CD4-positive, CD25-positive, alpha-beta regulatory T cell (primary cell): ENCODE data around the gene USP1. TPM values are rescaled to one million over a fixed set of nuclear protein-coding genes. Genes with fewer than 3 reads are reported as not detected.

Experiments used
- ATAC-seq, 2 donors: fragments of 150-1000 bp; cut with Tn5 transposase; one replicate each; pipeline ENCODE4 v1.10.0; 2021; ENCODE audit warnings: low read depth in 2 of 2, moderate number of reproducible peaks in 2 of 2, moderate library complexity in 1 of 2
- DNase-seq, 3 donors: peaks; one replicate each; pipeline versions ENCODE4 v3.0.0 to v3.0.0-alpha.2; 2012 to 2022; ENCODE audit warnings: mixed read lengths in 1 of 3
- H3K27ac ChIP-seq: one replicate; pipeline ENCODE4 v1.7.0; 2013; ENCODE audit warnings: mild to moderate bottlenecking, low read length; ENCODE audit not compliant: insufficient read depth, poor library complexity, severe bottlenecking
- H3K27me3 ChIP-seq: one replicate; pipeline ENCODE4 v1.7.0; 2013; ENCODE audit warnings: low read length; ENCODE audit not compliant: control insufficient read depth, insufficient read depth
- H3K36me3 ChIP-seq: one replicate; pipeline ENCODE4 v1.7.0; 2013; ENCODE audit warnings: mild to moderate bottlenecking, low read length, moderate library complexity; ENCODE audit not compliant: control insufficient read depth, insufficient read depth
- H3K4me1 ChIP-seq: 2 replicates; pipeline ENCODE4 v1.7.0; 2013; ENCODE audit warnings: mild to moderate bottlenecking, low read length; ENCODE audit not compliant: insufficient read depth, control insufficient read depth, poor library complexity, severe bottlenecking
- H3K4me3 ChIP-seq: one replicate; pipeline ENCODE4 v1.7.0; 2013; ENCODE audit warnings: low read depth, mild to moderate bottlenecking, low read length, moderate library complexity
- H3K9me3 ChIP-seq, 2 experiments: 1 replicate in 1 of 2; 2 replicates in 1 of 2; pipeline ENCODE4 v1.7.0; 2013; ENCODE audit warnings: low read length in 2 of 2, mild to moderate bottlenecking in 1 of 2, moderate library complexity in 1 of 2; ENCODE audit not compliant: control insufficient read depth in 2 of 2
- H3K27ac Mint-ChIP-seq, 3 donors: one replicate each; pipeline ENCODE4 v1.8.0; 2020 to 2022; ENCODE audit warnings: mild to moderate bottlenecking in 3 of 3, mixed read lengths in 3 of 3, moderate library complexity in 2 of 3
- H3K27me3 Mint-ChIP-seq: one replicate; pipeline ENCODE4 v1.8.0; 2022; ENCODE audit warnings: mild to moderate bottlenecking, mixed read lengths
- H3K36me3 Mint-ChIP-seq: one replicate; pipeline ENCODE4 v1.8.0; 2020; ENCODE audit warnings: mixed read lengths
- H3K4me1 Mint-ChIP-seq, 4 donors: one replicate each; pipeline ENCODE4 v1.8.0; 2020 to 2022; ENCODE audit warnings: mixed read lengths in 4 of 4, mild to moderate bottlenecking in 1 of 4
- H3K4me3 Mint-ChIP-seq, 4 donors: one replicate each; pipeline ENCODE4 v1.8.0; 2020 to 2022; ENCODE audit warnings: mild to moderate bottlenecking in 4 of 4, mixed read lengths in 4 of 4, moderate library complexity in 3 of 4
- H3K9me3 Mint-ChIP-seq, 7 donors: one replicate each; pipeline ENCODE4 v1.8.0; 2020 to 2022; ENCODE audit warnings: mixed read lengths in 7 of 7, mild to moderate bottlenecking in 3 of 7, moderate library complexity in 2 of 7
- polyA plus RNA-seq, 4 donors: library from polyadenylated mRNA; unstranded; fragments of 300-500 nt; fragmentation: Illumina TruSeq; gene quantifications; one replicate each; pipeline ENCODE4 v1.2.3, GENCODE V29; 2021
- total RNA-seq: library from RNA; stranded (reverse); gene quantifications from one replicate; pipeline ENCODE4 v1.2.3, GENCODE V29; 2022

The USP1 gene
- total and polyA plus RNA-seq, 5 donors from 2014 or later, result 33.9 to 37.1 (median 36.5) TPM

DNA sequence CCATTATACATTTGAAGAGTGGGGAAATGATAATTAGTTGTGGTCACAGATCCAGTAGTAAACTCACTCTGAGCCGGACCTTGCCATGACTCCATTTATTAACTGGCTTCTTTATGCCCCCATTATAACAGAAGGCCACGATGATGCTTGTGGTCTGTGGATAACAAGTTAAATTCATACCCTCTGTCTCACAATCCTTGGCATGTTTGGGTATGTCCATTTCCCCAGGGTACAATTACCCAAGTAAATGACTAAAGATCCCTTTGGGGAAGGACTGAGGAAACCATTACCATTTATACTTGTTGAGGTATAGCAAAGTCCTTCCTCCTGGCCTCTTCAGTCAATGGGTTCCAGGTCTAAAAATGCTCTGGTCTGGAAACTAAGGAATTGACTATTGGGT is 7.3 kb upstream of the USP1 start:
- Histone ChIP-seq H3K4me3 (no peak overlapping the region), H3K9me3 (no peaks in the 10 kb centered on the region), H3K27me3 (peaks cover 5% of the 10 kb centered on the region), H3K36me3 (no peaks in the 10 kb centered on the region), H3K27ac (no peak overlapping the region), H3K4me1 (no peaks in the 10 kb centered on the region)
- Mint-ChIP-seq H3K36me3 (no peaks in the 10 kb centered on the region), H3K27ac (no peak overlapping the region), H3K27me3 (peaks cover 5% of the 10 kb centered on the region), H3K4me1 (peaks cover 0 to 3% (median 2%) of the 10 kb centered on the region in 4 donors), H3K4me3 (no peak overlapping the region), H3K9me3 (no peaks in the 10 kb centered on the region)
- ATAC-seq (no peak), DNase-seq (no peak)

DNA sequence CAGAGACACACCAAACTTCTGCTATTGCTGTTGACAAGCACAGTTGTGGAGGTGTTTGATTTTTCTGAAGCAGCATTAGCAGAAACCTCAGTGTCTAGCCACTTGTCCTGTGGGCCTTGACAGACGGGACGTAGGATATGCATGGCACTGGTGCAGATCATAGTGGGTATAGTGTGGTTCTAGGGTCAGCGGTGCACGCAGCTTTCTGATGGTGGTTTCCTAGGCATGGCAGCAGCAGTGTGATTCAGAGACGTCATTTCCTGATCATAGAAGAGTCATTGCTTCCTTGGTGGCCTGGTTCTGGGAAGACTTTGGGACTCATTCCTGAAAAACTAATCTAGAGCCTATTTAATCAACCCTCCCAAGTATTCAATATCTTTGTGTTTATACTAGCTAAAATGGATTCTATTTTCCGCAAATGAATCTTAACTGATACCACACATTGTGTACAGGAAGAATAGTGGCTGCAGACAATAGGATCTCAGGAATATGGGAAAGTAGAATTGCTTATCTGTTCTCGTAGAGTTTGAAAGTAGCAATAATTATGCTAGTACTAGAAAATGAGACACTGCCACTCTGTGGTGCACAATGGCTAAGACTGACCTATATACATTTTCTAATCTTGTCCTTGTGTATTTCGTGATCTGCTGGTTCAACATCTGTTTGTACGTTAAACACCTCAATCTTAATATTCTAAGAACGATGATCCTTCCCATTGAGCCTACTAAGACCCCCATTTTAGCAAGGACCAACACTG is 2.8 kb upstream of the USP1 start:
- peak overlapping the region in 1 of 3 donors; percentile 31 for H3K27ac Mint-ChIP-seq
- Histone ChIP-seq H3K36me3 (no peaks in the 10 kb centered on the region), H3K9me3 (no peaks in the 10 kb centered on the region), H3K4me1 (peaks cover 18% of the 10 kb centered on the region), H3K27ac (no peak overlapping the region), H3K27me3 (peaks cover 5% of the 10 kb centered on the region), H3K4me3 (no peak overlapping the region)
- ATAC-seq, result no peak
- peaks cover 16 to 28% (median 23%) of the 10 kb centered on the region in 4 donors for H3K4me1 Mint-ChIP-seq
- H3K36me3 Mint-ChIP-seq, result peaks cover 3% of the 10 kb centered on the region
- peak overlapping the region; percentile 59 to 82 (median 66) for H3K4me3 Mint-ChIP-seq
- peaks cover 17% of the 10 kb centered on the region for H3K27me3 Mint-ChIP-seq
- no peak for DNase-seq
- H3K9me3 Mint-ChIP-seq, result peaks cover 0 to 3% (median 1%) of the 10 kb centered on the region in 7 donors

DNA sequence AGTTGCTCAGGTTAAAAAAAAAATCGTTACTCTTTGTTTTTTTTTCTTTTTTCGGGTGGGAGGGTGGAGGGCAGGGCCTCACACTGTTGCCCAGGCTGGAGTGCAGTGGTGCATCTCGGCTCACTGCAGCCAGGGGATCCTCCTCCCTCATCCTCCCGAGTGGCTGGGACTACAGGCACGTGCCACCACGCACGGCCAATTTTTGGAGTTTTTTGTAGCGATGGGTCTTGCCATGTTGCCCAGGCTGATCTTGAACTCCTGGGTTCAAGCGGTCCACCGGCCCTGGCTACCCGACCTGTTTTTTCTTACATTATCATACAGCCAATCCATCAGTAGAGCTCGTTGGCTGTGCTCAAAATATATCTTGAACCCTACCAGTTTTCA is 2.2 kb upstream of the USP1 start:
- Histone ChIP-seq H3K27ac (no peak overlapping the region), H3K36me3 (no peaks in the 10 kb centered on the region), H3K4me3 (no peak overlapping the region), H3K9me3 (no peaks in the 10 kb centered on the region), H3K27me3 (peaks cover 5% of the 10 kb centered on the region), H3K4me1 (peaks cover 24% of the 10 kb centered on the region)
- peaks cover 3% of the 10 kb centered on the region for H3K36me3 Mint-ChIP-seq
- H3K27ac Mint-ChIP-seq, result peak overlapping the region in 2 of 3 donors; percentile 31 to 99
- peaks cover 0 to 3% (median 1%) of the 10 kb centered on the region in 7 donors for H3K9me3 Mint-ChIP-seq
- DNase-seq, result no peak
- H3K4me3 Mint-ChIP-seq, result peak overlapping the region; percentile 59 to 82 (median 66)
- no peak for ATAC-seq
- peaks cover 17% of the 10 kb centered on the region for H3K27me3 Mint-ChIP-seq
- peaks cover 17 to 34% (median 26%) of the 10 kb centered on the region in 4 donors for H3K4me1 Mint-ChIP-seq

DNA sequence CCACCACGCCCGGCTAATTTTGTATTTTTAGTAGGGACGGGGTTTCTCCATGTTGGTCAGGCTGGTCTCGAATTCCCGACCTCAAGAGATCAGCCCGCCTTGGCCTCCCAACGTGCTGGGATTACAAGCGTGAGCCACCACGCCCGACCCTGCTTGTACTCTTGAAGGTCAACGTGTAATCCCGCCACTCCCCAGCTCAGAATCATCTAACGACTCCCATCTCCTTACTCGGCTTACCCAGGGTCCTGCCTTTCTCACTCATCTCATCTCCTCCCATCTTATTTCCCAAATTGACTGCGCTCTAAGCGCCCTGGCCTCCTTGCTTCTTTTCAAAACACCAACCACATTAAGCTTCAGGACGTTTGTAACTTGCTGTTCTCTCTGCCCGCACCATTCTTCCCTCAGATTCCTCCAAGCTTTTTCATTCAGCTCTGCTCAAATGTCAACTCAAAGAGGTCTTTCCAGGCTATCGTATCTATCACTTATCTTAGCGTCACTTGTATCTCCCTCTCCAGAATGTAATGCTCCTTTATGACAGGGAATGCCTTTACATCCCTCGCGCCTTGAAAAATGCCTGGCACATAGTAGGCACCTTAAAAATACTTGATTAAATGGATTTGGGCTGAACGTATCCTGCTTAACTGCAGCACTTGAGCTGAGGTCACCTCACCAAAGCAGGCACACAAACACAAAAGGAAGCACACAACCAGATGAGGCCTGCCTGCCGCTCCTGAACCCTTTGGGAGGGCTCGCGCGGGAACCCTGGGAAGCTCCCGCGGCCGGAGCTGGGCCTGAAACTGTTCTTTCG is 1.4 kb upstream of the USP1 start:
- peak overlapping the region; percentile 99 for H3K27ac ChIP-seq
- Mint-ChIP-seq H3K36me3 (peaks cover 3% of the 10 kb centered on the region), H3K4me1 (peaks cover 23 to 42% (median 34%) of the 10 kb centered on the region in 4 donors), H3K27ac (peak overlapping the region; percentile 99 to 100 (median 100)), H3K9me3 (peaks cover 0 to 3% (median 1%) of the 10 kb centered on the region in 7 donors), H3K27me3 (peaks cover 17% of the 10 kb centered on the region), H3K4me3 (peak overlapping the region; percentile 95 to 99 (median 96))
- H3K9me3 ChIP-seq, result no peaks in the 10 kb centered on the region
- no peaks in the 10 kb centered on the region for H3K36me3 ChIP-seq
- peak overlapping the region; percentile 84 for H3K4me3 ChIP-seq
- H3K4me1 ChIP-seq, result peaks cover 31% of the 10 kb centered on the region
- ATAC-seq, result no peak
- DNase-seq, result peak in 1 of 3 donors; percentile 9
- peaks cover 5% of the 10 kb centered on the region for H3K27me3 ChIP-seq

DNA sequence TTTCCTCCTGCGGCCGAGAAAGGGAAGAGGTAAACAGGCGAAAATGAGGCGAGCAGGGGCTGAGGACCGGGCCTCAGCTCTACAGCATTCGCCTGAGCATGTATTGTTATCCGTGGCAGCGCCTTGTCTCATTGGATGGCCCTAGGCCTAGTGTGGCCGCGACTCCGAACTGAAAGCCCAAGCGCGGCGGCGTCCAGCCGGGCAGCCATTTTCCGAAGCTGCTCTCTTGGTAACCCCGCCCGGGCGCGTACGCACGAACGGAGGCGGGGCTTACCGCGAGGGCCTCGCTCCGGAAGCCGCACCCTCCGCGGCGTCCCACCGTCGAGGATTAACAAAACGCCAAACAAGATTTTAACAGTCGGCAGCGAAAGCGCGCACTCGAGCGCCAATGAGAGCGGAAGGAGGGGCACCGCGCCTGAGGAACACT is 797 bp upstream of the USP1 start:
- DNase-seq (peak in 1 of 3 donors; percentile 96), ATAC-seq (no peak)
- Mint-ChIP-seq H3K27me3 (peaks cover 17% of the 10 kb centered on the region), H3K4me3 (peak overlapping the region; percentile 95 to 99 (median 96)), H3K9me3 (peaks cover 0 to 3% (median 1%) of the 10 kb centered on the region in 7 donors), H3K4me1 (peaks cover 28 to 48% (median 39%) of the 10 kb centered on the region in 4 donors), H3K27ac (peak overlapping the region; percentile 99 to 100 (median 100)), H3K36me3 (peaks cover 3% of the 10 kb centered on the region)
- no peaks in the 10 kb centered on the region for H3K9me3 ChIP-seq
- peaks cover 1% of the 10 kb centered on the region for H3K27me3 ChIP-seq
- peaks cover 38% of the 10 kb centered on the region for H3K4me1 ChIP-seq
- peaks cover under 1% of the 10 kb centered on the region for H3K36me3 ChIP-seq
- peak overlapping the region; percentile 99 for H3K27ac ChIP-seq
- H3K4me3 ChIP-seq, result peak overlapping the region; percentile 84

DNA sequence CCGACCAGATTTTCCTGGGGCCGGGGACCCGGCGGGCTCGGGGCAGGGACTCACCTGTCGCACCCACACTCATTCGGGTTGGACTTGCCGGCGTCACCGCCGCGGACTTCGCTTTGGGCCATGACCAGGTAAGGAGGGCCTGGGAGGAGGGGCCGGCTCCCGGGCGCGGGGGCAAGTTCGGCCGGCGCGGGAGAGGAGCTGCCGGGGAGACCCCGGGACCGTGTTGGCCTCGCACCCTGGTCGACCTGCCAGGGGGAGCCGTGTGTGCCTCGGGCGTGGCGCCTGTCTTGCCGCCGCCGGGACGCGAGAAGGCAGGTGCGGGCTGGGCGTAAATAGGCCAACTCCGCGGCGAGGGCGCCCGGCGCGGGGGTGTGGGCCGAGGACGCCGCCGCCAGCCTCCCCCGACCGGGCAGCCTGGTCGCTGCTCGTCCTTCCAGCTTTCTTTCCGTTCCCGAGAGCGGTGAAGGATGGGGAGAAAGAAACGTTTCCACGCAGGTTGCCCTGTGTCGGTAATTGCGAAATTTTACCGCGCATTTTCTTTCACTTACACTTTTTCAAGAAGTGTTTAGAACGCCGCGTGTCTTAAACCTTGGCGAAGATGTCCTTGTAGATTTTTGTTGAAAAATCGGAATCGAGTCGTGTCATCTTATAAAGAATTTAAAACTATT is 558 bp downstream of the USP1 start:
- peak overlapping the region; percentile 95 to 100 (median 99) for H3K27ac Mint-ChIP-seq
- Histone ChIP-seq H3K4me1 (peaks cover 39% of the 10 kb centered on the region), H3K4me3 (peak overlapping the region; percentile 98), H3K9me3 (no peaks in the 10 kb centered on the region), H3K36me3 (peaks cover 11% of the 10 kb centered on the region), H3K27ac (peak overlapping the region; percentile 99), H3K27me3 (no peaks in the 10 kb centered on the region)
- DNase-seq, result peak; percentile 33 to 54 (median 45)
- ATAC-seq, result no peak
- H3K4me3 Mint-ChIP-seq, result peak overlapping the region; percentile 95 to 99 (median 96)
- H3K9me3 Mint-ChIP-seq, result peaks cover 0 to 3% (median 1%) of the 10 kb centered on the region in 7 donors
- H3K4me1 Mint-ChIP-seq, result peaks cover 36 to 60% (median 52%) of the 10 kb centered on the region in 4 donors
- H3K27me3 Mint-ChIP-seq, result peaks cover 17% of the 10 kb centered on the region
- H3K36me3 Mint-ChIP-seq, result peaks cover 11% of the 10 kb centered on the region

DNA sequence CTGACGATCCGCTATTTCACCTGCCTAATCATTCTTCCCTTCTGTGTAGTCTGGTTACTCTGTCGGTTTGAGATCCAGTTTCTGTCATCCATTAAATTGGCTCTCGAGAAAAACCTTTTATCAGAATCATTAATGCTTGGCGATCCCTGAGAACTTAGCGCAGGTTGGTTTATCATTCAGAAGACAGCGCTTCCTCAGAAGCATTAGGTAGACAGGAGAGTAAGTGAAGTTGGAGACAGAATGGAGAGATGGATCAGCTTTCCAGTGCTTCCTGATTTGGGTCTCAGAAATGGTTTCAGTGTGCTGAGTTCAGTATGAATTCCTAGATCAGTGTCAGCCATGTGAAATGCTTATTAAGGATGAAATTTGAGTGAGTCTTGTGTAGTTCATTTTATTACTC is 1.3 kb downstream of the USP1 start:
- H3K4me3 ChIP-seq, result peak overlapping the region; percentile 98

More for the DNA sequence above, 1.3 kb downstream of the USP1 start:
- no peak for ATAC-seq
- Mint-ChIP-seq H3K27ac (peak overlapping the region; percentile 78 to 95 (median 88)), H3K4me3 (peak overlapping the region; percentile 95 to 98 (median 96)), H3K4me1 (peaks cover 36 to 60% (median 52%) of the 10 kb centered on the region in 4 donors), H3K9me3 (peaks cover 0 to 3% (median 1%) of the 10 kb centered on the region in 7 donors), H3K27me3 (peaks cover 17% of the 10 kb centered on the region), H3K36me3 (peaks cover 14% of the 10 kb centered on the region)
- DNase-seq, result peak in 1 of 3 donors; percentile 23
- H3K4me1 ChIP-seq, result peaks cover 39% of the 10 kb centered on the region
- H3K9me3 ChIP-seq, result no peaks in the 10 kb centered on the region
- no peaks in the 10 kb centered on the region for H3K27me3 ChIP-seq
- H3K27ac ChIP-seq, result no peak overlapping the region
- peaks cover 19% of the 10 kb centered on the region for H3K36me3 ChIP-seq
